GM12878 (cell line): ENCODE measurements around the gene MPDZ. TPM values are rescaled to one million over a fixed set of nuclear protein-coding genes. Genes with fewer than 3 reads are reported as not detected.

ENCODE experiments used
- ATAC-seq: fragments of 200-7000 bp; cut with Tn5 transposase; 3 replicates; pipeline ENCODE4 v1.9.1; 2020; ENCODE audit warnings: mild to moderate bottlenecking, moderate library complexity
- BruUV-seq: library from RNA; stranded (reverse); fragments of 400-500 nt; replicated peaks from 2 replicates; lab custom pipeline; 2021; lab: Mats Ljungman, UMichigan
- CTCF ChIA-PET: fragments of 300-600 bp; sonication (Branson Sonifier 250); formaldehyde crosslinking; extraction: SDS; loops from one replicate; lab custom pipeline; 2021; ENCODE audit warnings: inconsistent platforms; lab: Yijun Ruan, JAX
- POLR2A ChIA-PET: fragments of 350-600 bp; formaldehyde crosslinking; extraction: SDS; loops from one replicate; lab custom pipeline; 2021; ENCODE audit warnings: inconsistent platforms; lab: Charles Lee
- RAD21 ChIA-PET: fragments of 300-600 bp; sonication (Branson Sonifier 250); formaldehyde crosslinking; loops from one replicate; lab custom pipeline; 2023; ENCODE audit warnings: antibody characterized with exemption; ENCODE audit not compliant: unreplicated experiment; lab: Charles Lee
- SMC1A ChIA-PET: fragments of 300-600 bp; sonication (Branson Sonifier 250); formaldehyde crosslinking; loops from one replicate; lab custom pipeline; 2023; ENCODE audit not compliant: unreplicated experiment, uncharacterized antibody; lab: Charles Lee
- DNase-seq: peaks from one replicate; pipeline ENCODE4 v3.0.0-alpha.2; 2011; ENCODE audit warnings: low read depth, low spot score
- FAIRE-seq: peaks from 3 replicates; lab custom pipeline; 2011; peaks lifted over from hg19 to GRCh38; lab: Jason Lieb, UNC
- H2AFZ ChIP-seq: 2 replicates; pipeline ENCODE4 v1.6.0; 2011; ENCODE audit warnings: low read depth, low read length, control low read depth; ENCODE audit not compliant: control insufficient read depth
- H3K27ac ChIP-seq: 2 replicates; pipeline ENCODE4 v1.5.1; 2011; ENCODE audit warnings: control low read depth; ENCODE audit not compliant: control insufficient read depth, insufficient read depth
- H3K27me3 ChIP-seq, 2 experiments: replicated peaks in 1 of 2; 2 replicates each; pipeline versions ENCODE4 v1.6.0 to v1.6.1; 2011; ENCODE audit warnings: low read length in 1 of 2; ENCODE audit not compliant: control insufficient read depth in 2 of 2, insufficient read depth in 2 of 2
- H3K36me3 ChIP-seq, 2 experiments: 2 replicates each; pipeline ENCODE4 v1.5.1; 2011; ENCODE audit warnings: low read length in 1 of 2; ENCODE audit not compliant: control insufficient read depth in 2 of 2, insufficient read depth in 2 of 2
- H3K4me1 ChIP-seq: 2 replicates; pipeline ENCODE4 v1.6.1; 2011; ENCODE audit warnings: mild to moderate bottlenecking, low read length, moderate library complexity, mixed read lengths; ENCODE audit not compliant: control insufficient read depth, insufficient read depth
- H3K4me2 ChIP-seq: 2 replicates; pipeline ENCODE4 v1.6.0; 2011; ENCODE audit warnings: control low read depth; ENCODE audit not compliant: control insufficient read depth, insufficient read depth
- H3K4me3 ChIP-seq: fragments of 200-600 bp; sonication (generic); 2 replicates; pipeline ENCODE4 v1.5.1; 2016
- H3K79me2 ChIP-seq: 2 replicates; pipeline ENCODE4 v1.6.0; 2011; ENCODE audit warnings: low read length; ENCODE audit not compliant: control insufficient read depth, insufficient read depth
- H3K9ac ChIP-seq: 2 replicates; pipeline ENCODE4 v1.8.0; 2011; ENCODE audit warnings: low read length, control low read depth, mixed read lengths; ENCODE audit not compliant: control insufficient read depth, insufficient read depth
- H3K9me3 ChIP-seq: replicated peaks from 3 replicates; pipeline ENCODE4 v1.5.1; 2011; ENCODE audit warnings: mild to moderate bottlenecking, low read length; ENCODE audit not compliant: control insufficient read depth, insufficient read depth
- H4K20me1 ChIP-seq: 2 replicates; pipeline ENCODE4 v1.6.0; 2011; ENCODE audit not compliant: control insufficient read depth, insufficient read depth
- ASH2L ChIP-seq: fragments of 300-600, 200-600 bp; sonication (generic); IDR thresholded peaks from 2 replicates; pipeline ENCODE4 v1.6.1; 2017; ENCODE audit warnings: low read depth, mild to moderate bottlenecking, borderline replicate concordance
- ATF7 ChIP-seq: fragments of 450-650 bp; IDR thresholded peaks from 2 replicates; pipeline ENCODE4 v1.6.1; 2016; ENCODE audit warnings: low read depth, mild to moderate bottlenecking
- CBFB ChIP-seq: IDR thresholded peaks from 2 replicates; pipeline ENCODE4 v1.6.1; 2016; ENCODE audit warnings: antibody characterized with exemption, low read depth
- CREB1 ChIP-seq: IDR thresholded peaks from 2 replicates; pipeline ENCODE4 v1.6.1; 2012; ENCODE audit warnings: low read depth, mild to moderate bottlenecking, inconsistent platforms
- CREM ChIP-seq: IDR thresholded peaks from 2 replicates; pipeline ENCODE4 v1.6.1; 2014; ENCODE audit warnings: antibody characterized with exemption, low read depth
- KLF5 ChIP-seq: fragments of 450-650 bp; IDR thresholded peaks from 2 replicates; pipeline ENCODE4 v1.6.1; 2014; ENCODE audit warnings: mild to moderate bottlenecking; ENCODE audit not compliant: partially characterized antibody
- LARP7 ChIP-seq: fragments of 450-650 bp; IDR thresholded peaks from 2 replicates; pipeline ENCODE4 v1.6.1; 2017; ENCODE audit warnings: mild to moderate bottlenecking
- MEF2B ChIP-seq: fragments of 450-650 bp; IDR thresholded peaks from 2 replicates; pipeline ENCODE4 v1.6.1; 2018; ENCODE audit warnings: mild to moderate bottlenecking, moderate library complexity; ENCODE audit not compliant: partially characterized antibody, poor library complexity, severe bottlenecking
- MYC ChIP-seq: IDR thresholded peaks from 2 replicates; pipeline ENCODE4 v1.6.1; 2011; ENCODE audit warnings: mild to moderate bottlenecking, low read length, moderate library complexity, inconsistent platforms; ENCODE audit not compliant: insufficient read depth, insufficient replicate concordance, insufficient read length, severe bottlenecking
- RUNX3 ChIP-seq: IDR thresholded peaks from 2 replicates; pipeline ENCODE4 v1.6.1; 2012; ENCODE audit warnings: low read length, inconsistent platforms
- SKIL ChIP-seq: fragments of 450-650 bp; IDR thresholded peaks from 2 replicates; pipeline ENCODE4 v1.6.1; 2017; ENCODE audit warnings: mild to moderate bottlenecking, low read depth, inconsistent platforms; ENCODE audit not compliant: poor library complexity, severe bottlenecking
- SREBF1 ChIP-seq: IDR thresholded peaks from 2 replicates; pipeline ENCODE4 v1.6.1; 2012; ENCODE audit warnings: mild to moderate bottlenecking, low read length
- TAF1 ChIP-seq: IDR thresholded peaks from 2 replicates; pipeline ENCODE4 v1.6.1; 2011; ENCODE audit warnings: mild to moderate bottlenecking, low read depth, low read length, borderline replicate concordance
- ZBTB33 ChIP-seq: fragments of 450-650 bp; IDR thresholded peaks from 2 replicates; pipeline ENCODE4 v1.6.1; 2017; ENCODE audit warnings: mild to moderate bottlenecking
- WGBS: methylation state at CpG from one replicate; pipeline ENCODE4 v1.1.6; 2016; ENCODE audit warnings: low lambda C conversion rate; ENCODE audit not compliant: insufficient replicate concordance, insufficient coverage; ENCODE audit errors: missing lambda C conversion rate; 5-methylcytosine and 5-hydroxymethylcytosine counted together
- in situ Hi-C: fragments of 300-500 bp; cut with MboI; formaldehyde crosslinking; loops from 9 replicates; pipeline ENCODE4 v1.14.3; 2018; ENCODE audit warnings: mixed read lengths
- intact Hi-C: fragments of 100-400 bp; cut with micrococcal nuclease; formaldehyde crosslinking; loops from one replicate; pipeline ENCODE4 v1.14.2; 2022; ENCODE audit not compliant: unreplicated experiment
- polyA plus RNA-seq, 11 experiments: library from polyadenylated mRNA; depleted of rRNA in 4 of 11; unstranded in 6 of 11; stranded (reverse) in 5 of 11; fragments of >200 nt; fragmentation: Nextera tagmentation in 4 of 11; fragmentation: Illumina TruSeq in 1 of 11; extraction: Ambion mirVana in 4 of 11; extraction: Trizol in 1 of 11; gene quantifications; 1 replicate in 1 of 11; 2 replicates in 10 of 11; pipeline versions ENCODE4 v1.2.1 to v1.2.3, GENCODE V29; 2011 to 2016; ENCODE audit warnings: inconsistent platforms in 2 of 11, missing spikeins in 2 of 11, low read depth in 1 of 11
- total RNA-seq, 4 experiments: library from RNA; depleted of rRNA in 3 of 4; stranded (reverse); fragments of >200 nt in 3 of 4; fragmentation: Illumina TruSeq in 1 of 4; extraction: Trizol in 1 of 4; gene quantifications; 2 replicates each; pipeline versions ENCODE4 v1.2.1 to v1.2.3, GENCODE V29; 2013 to 2021

MPDZ gene
- total and polyA plus RNA-seq, 10 of the 15 experiments (the other 5 are each of a cell fraction or from before 2014, with no cell fraction given) = 0.36 TPM; not detected in 9

GRCh38 chr9:13296972-13297371, 17.5 kb upstream of the MPDZ start:
- DNase-seq (no peak), ATAC-seq (no peak), FAIRE-seq (no peak)
- Histone ChIP-seq H3K27ac (no peak overlapping the region), H3K36me3 (no peaks in the 10 kb centered on the region), H4K20me1 (no peaks in the 10 kb centered on the region), H3K9me3 (no peaks in the 10 kb centered on the region), H3K4me3 (no peak overlapping the region), H3K4me1 (no peaks in the 10 kb centered on the region), H3K4me2 (no peak overlapping the region), H3K79me2 (no peaks in the 10 kb centered on the region), H3K9ac (no peak overlapping the region), H3K27me3 (no peaks in the 10 kb centered on the region), H2AFZ (no peak overlapping the region)
- RAD21 ChIA-PET = no interaction called here
- TF ChIP-seq ATF7 (no peak), LARP7 (no peak), ZBTB33 (no peak)
- no TSS peak for BruUV-seq
- in situ Hi-C loops (no loop called here), intact Hi-C loops (no loop called here)
- SMC1A ChIA-PET = interaction anchor here (0.7 kb wide), 1 partner anchor 10 kb away, joined by 3 read pairs; no protein-coding TSS in a partner anchor
- CTCF ChIA-PET = no interaction called here
- POLR2A ChIA-PET = no interaction called here
- WGBS = 32% methylated on average over 1 of the region's 1 CpG

- Histone ChIP-seq H3K4me3 (no peak overlapping the region), H3K79me2 (no peaks in the 10 kb centered on the region), H3K36me3 (no peaks in the 10 kb centered on the region), H3K27me3 (no peaks in the 10 kb centered on the region), H3K4me1 (no peaks in the 10 kb centered on the region), H2AFZ (no peak overlapping the region), H3K9me3 (no peaks in the 10 kb centered on the region), H3K27ac (no peak overlapping the region), H3K4me2 (no peak overlapping the region), H4K20me1 (no peaks in the 10 kb centered on the region), H3K9ac (no peak overlapping the region)
- DNase-seq = no peak
- CTCF ChIA-PET = no interaction called here
- SMC1A ChIA-PET = no interaction called here
- WGBS = 91% methylated on average over 1 of the region's 1 CpG
- ATAC-seq = no peak
- TF ChIP-seq CREM = no peak
- TF ChIP-seq RUNX3 = no peak
- no peak for TF ChIP-seq ASH2L
- no peak for TF ChIP-seq SKIL
- TF ChIP-seq MYC = no peak
- TF ChIP-seq TAF1 = no peak
- no peak for TF ChIP-seq CBFB
- TF ChIP-seq MEF2B = no peak
- no peak for TF ChIP-seq CREB1
- no peak for TF ChIP-seq KLF5
- no peak for TF ChIP-seq SREBF1
- no peak for FAIRE-seq
- intact Hi-C loops (no loop called here), in situ Hi-C loops (no loop called here)
- BruUV-seq = no TSS peak
- RAD21 ChIA-PET = no interaction called here
- POLR2A ChIA-PET = no interaction called here
Measured at GRCh38 chr9:13295556-13295955, 16.1 kb upstream of the MPDZ start.
